Body of pancreas (tissue), 4 donors: ENCODE results near the gene VWA8. TPM values are rescaled to one million over a fixed set of nuclear protein-coding genes. Genes with fewer than 3 reads are reported as not detected.
"Not testable (repeated sequence)": the region's sequence is repeated elsewhere in the genome, so short reads cannot be mapped to it uniquely, and the experiment has no call there.

Experiments
- ATAC-seq: fragments of 150-250 bp; one replicate; pipeline ENCODE4 v1.9.1; 2016
- DNase-seq, 4 donors: peaks; one replicate each; pipeline ENCODE4 v3.0.0-alpha.2; 2019
- H3K27ac ChIP-seq, 4 donors: fragments of 200-600 bp; sonication (generic); 1 replicate in 3 of 4; 2 replicates in 1 of 4; pipeline versions ENCODE4 v1.5.1 to v1.6.1; 2016 to 2019; ENCODE audit warnings: mild to moderate bottlenecking in 1 of 4, mixed read lengths in 1 of 4, moderate library complexity in 1 of 4
- H3K27me3 ChIP-seq, 2 donors: fragments of 200-600 bp; sonication (generic); one replicate each; pipeline ENCODE4 v1.6.0; 2016; ENCODE audit warnings: mild to moderate bottlenecking in 1 of 2
- H3K36me3 ChIP-seq, 2 donors: fragments of 200-600 bp; sonication (generic); replicated peaks in 1 of 2; 2 replicates each; pipeline ENCODE4 v1.5.1; 2016; ENCODE audit warnings: low read depth in 2 of 2; ENCODE audit not compliant: insufficient read depth in 1 of 2
- H3K4me1 ChIP-seq: fragments of 200-600 bp; sonication (generic); one replicate; pipeline ENCODE4 v1.6.0; 2016
- H3K4me3 ChIP-seq, 2 donors: fragments of 200-600 bp; sonication (generic); 1 replicate in 1 of 2; 2 replicates in 1 of 2; pipeline ENCODE4 v1.5.1; 2016 to 2019
- H3K9me3 ChIP-seq, 3 donors: fragments of 200-600 bp; sonication (generic); 1 replicate in 2 of 3; 2 replicates in 1 of 3; pipeline ENCODE4 v1.5.1; 2016
- CTCF ChIP-seq, 7 experiments: fragments of 450-650 bp in 4 of 7; fragments of 200-600 bp in 3 of 7; sonication (generic) in 3 of 7; IDR thresholded peaks; one replicate each; pipeline ENCODE4 v1.5.1; 2016 to 2019; ENCODE audit warnings: antibody characterized with exemption in 7 of 7
- POLR2A ChIP-seq, 3 donors: fragments of 450-650 bp; IDR thresholded peaks; one replicate each; pipeline ENCODE4 v1.6.1; 2016; ENCODE audit warnings: antibody characterized with exemption in 3 of 3, mild to moderate bottlenecking in 2 of 3
- WGBS, 2 donors: methylation state at CpG; one replicate each; pipeline ENCODE4 v1.1.5; 2017; 5-methylcytosine and 5-hydroxymethylcytosine counted together
- intact Hi-C: fragments of 100-400 bp; cut with DNase I; formaldehyde crosslinking; loops from one replicate; pipeline ENCODE4 v1.15.1; 2023
- total RNA-seq, 2 donors: library from RNA; depleted of rRNA; stranded (reverse); fragments of >200 nt; gene quantifications; one replicate each; pipeline ENCODE4 v1.1.0, GENCODE V29; 2016

The VWA8 gene
- total RNA-seq, 2 donors from 2014 or later, result 15.8 to 29.3 TPM

DNA sequence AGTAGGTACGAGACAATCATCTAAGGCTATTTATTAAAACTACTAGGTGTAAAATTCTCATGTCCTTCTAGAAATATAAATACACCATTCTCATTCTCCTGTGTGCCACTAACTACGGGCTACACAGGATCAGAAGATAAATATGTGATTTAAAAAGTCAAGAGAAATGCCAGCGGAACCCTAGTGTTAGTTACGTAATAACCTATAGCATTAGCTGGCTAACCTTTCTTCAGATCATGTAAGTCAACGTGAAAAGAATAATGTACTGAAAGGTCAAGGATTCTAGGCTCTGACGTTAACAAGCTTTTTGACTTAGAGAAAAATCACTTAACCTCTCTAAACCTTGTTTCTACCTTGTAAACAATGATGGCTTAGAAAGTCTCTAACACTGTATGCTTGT lies 381.7 kb downstream of the VWA8 start:
- no peaks in the 10 kb centered on the region for H3K36me3 ChIP-seq
- intact Hi-C loops, result no loop called here
- TF ChIP-seq CTCF (IDR thresholded peaks at IDR 0.05) (no peak), POLR2A (IDR thresholded peaks at IDR 0.05) (no peak)
- H3K9me3 ChIP-seq, result no peaks in the 10 kb centered on the region
- DNase-seq (no peak), ATAC-seq (no peak)
- H3K4me1 ChIP-seq, result no peaks in the 10 kb centered on the region
- no peak overlapping the region for H3K27ac ChIP-seq
- H3K4me3 ChIP-seq, result no peak overlapping the region
- WGBS, 2 donors, result 86 to 89% methylated on average over 6 of the region's 6 CpGs
- H3K27me3 ChIP-seq, result no peaks in the 10 kb centered on the region

- TF ChIP-seq CTCF (IDR thresholded peaks at IDR 0.05), result no peak
- TF ChIP-seq POLR2A (IDR thresholded peaks at IDR 0.05), result no peak
- Histone ChIP-seq H3K27ac (no peak overlapping the region), H3K9me3 (no peaks in the 10 kb centered on the region), H3K27me3 (no peaks in the 10 kb centered on the region), H3K36me3 (no peaks in the 10 kb centered on the region), H3K4me3 (no peak overlapping the region), H3K4me1 (no peaks in the 10 kb centered on the region)
- intact Hi-C loops, result no loop called here
- 93 to 95% methylated on average over 5 of the region's 5 CpGs for WGBS, 2 donors
- ATAC-seq (no peak), DNase-seq (no peak)
Measured at GRCh38 chr13:41578371-41578770, 382.5 kb downstream of the VWA8 start.

DNA sequence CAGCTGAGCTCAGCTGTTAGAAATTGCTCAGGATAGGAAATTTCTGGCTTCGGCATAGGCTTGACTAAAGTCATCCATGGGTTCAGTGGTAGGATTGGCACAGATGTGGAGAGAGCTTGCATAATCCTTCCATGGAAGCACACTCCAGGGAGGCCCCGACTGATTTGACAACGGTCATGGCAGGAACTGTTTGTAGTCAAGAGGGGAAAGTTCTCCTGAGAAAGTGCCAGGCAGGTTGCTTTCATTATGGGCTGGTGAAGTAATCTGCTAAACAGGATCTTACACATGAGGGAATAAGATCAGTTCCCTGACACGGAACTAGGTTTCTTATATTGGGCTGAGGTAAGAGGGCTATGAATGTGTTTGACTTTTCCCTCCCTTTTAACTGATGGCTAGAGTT lies 383.5 kb downstream of the VWA8 start:
- 44 to 51% methylated on average over 4 of the region's 4 CpGs for WGBS, 2 donors
- intact Hi-C loops, result no loop called here
- Histone ChIP-seq H3K36me3 (no peaks in the 10 kb centered on the region), H3K4me3 (no peak overlapping the region), H3K27ac (no peak overlapping the region), H3K9me3 (no peaks in the 10 kb centered on the region), H3K4me1 (no peaks in the 10 kb centered on the region), H3K27me3 (no peaks in the 10 kb centered on the region)
- DNase-seq (peak in 1 of 4 donors; percentile 7), ATAC-seq (no peak)
- TF ChIP-seq CTCF (IDR thresholded peaks at IDR 0.05), result no peak
- TF ChIP-seq POLR2A (IDR thresholded peaks at IDR 0.05), result no peak

DNA sequence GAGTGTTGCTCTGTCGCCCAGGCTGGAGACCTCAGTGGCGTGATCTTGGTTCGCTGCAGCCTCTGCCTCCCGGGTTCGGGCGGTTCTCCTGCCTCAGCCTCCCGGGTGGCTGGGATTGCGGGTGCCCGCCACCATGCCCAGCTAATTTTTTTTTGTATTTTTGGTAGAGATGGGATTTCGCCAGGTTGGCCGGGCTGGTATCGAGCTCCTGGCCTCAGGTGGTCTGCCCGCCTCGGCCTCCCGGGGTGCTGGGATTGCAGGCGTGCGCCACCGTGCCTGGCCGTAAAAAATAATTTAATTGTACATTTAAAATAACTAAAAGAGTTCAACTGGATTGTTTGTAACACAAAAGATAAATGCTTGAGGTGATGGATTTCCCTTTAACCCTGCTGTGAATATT lies 387.3 kb downstream of the VWA8 start:
- DNase-seq, result not testable (repeated sequence)

GRCh38 chr13:41571817-41572340 lies 389.0 kb downstream of the VWA8 start:
- H3K4me3 ChIP-seq, intact Hi-C loops, H3K36me3 ChIP-seq, H3K4me1 ChIP-seq, H3K9me3 ChIP-seq, ATAC-seq, H3K27ac ChIP-seq, DNase-seq, H3K27me3 ChIP-seq: not testable (repeated sequence)
- 94 to 96% methylated on average over 8 to 29 of the region's 33 CpGs for WGBS, 2 donors

More for the DNA sequence above, 387.3 kb downstream of the VWA8 start:
- H3K27me3 ChIP-seq, ATAC-seq, H3K4me1 ChIP-seq, H3K27ac ChIP-seq, intact Hi-C loops, H3K4me3 ChIP-seq, H3K9me3 ChIP-seq, H3K36me3 ChIP-seq: not testable (repeated sequence)
- 97% methylated on average over 19 of the region's 19 CpGs for WGBS, 2 donors

DNA sequence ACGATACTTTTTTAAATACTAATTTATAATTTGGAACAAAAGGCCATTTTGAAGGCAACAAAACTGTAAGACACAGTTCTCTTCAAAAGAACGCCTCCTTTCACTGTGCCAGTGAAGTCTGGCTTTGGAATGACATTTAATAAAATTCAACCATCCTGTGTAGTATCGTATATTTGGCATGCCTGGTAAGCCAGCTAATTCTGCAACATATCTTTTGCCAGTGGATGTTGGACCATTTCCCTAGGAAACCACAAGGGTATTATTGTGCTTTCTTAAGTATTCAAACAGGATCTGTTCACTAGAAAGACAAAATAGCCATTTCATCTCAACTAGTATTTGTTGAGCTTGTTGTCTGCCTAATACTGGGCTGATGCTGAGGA lies 391.9 kb downstream of the VWA8 start:
- intact Hi-C loops, result no loop called here
- H3K4me3 ChIP-seq, result no peak overlapping the region
- no peaks in the 10 kb centered on the region for H3K27me3 ChIP-seq
- H3K4me1 ChIP-seq, result peaks cover 1% of the 10 kb centered on the region
- DNase-seq (no peak), ATAC-seq (no peak)
- TF ChIP-seq CTCF (IDR thresholded peaks at IDR 0.05), result no peak
- TF ChIP-seq POLR2A (IDR thresholded peaks at IDR 0.05), result no peak
- no peaks in the 10 kb centered on the region for H3K36me3 ChIP-seq
- 69 to 77% methylated on average over 3 of the region's 3 CpGs for WGBS, 2 donors
- no peak overlapping the region for H3K27ac ChIP-seq
- H3K9me3 ChIP-seq, result no peaks in the 10 kb centered on the region
